HepG2 (cell line): ENCODE data around the gene BRD1. TPM values are rescaled to one million over a fixed set of nuclear protein-coding genes. Genes with fewer than 3 reads are reported as not detected.

Source experiments
- AGO2 ChIP-seq: fragments of 200-400 bp; formaldehyde crosslinking; optimal IDR thresholded peaks from 2 replicates; pipeline ENCODE3; 2017; ENCODE audit warnings: mild to moderate bottlenecking, low read depth, low read length, moderate library complexity
- ARID2 ChIP-seq: sonication (generic); formaldehyde crosslinking; IDR thresholded peaks from 2 replicates; pipeline ENCODE4 v1.8.1; 2022; ENCODE audit warnings: mild to moderate bottlenecking, missing genetic modification reagents, borderline replicate concordance
- E2F1 ChIP-seq: sonication (generic); formaldehyde crosslinking; IDR thresholded peaks from 2 replicates; pipeline ENCODE4 v1.5.0; 2020; ENCODE audit warnings: missing genetic modification reagents
- ETV5 ChIP-seq: IDR thresholded peaks from 2 replicates; pipeline ENCODE4 v1.6.1; 2018; ENCODE audit warnings: missing biosample characterization, missing genetic modification reagents, inconsistent platforms, borderline replicate concordance
- GABPB1 ChIP-seq: IDR thresholded peaks from 2 replicates; pipeline ENCODE4 v1.6.1; 2016; ENCODE audit warnings: mild to moderate bottlenecking, missing genetic modification reagents, moderate library complexity, missing compliant biosample characterization
- GATA4 ChIP-seq: sonication (generic); IDR thresholded peaks from 2 replicates; pipeline ENCODE4 v1.6.1; 2016; ENCODE audit warnings: antibody characterized with exemption, low read depth, borderline replicate concordance
- PBX3 ChIP-seq: sonication (generic); formaldehyde crosslinking; IDR thresholded peaks from 2 replicates; pipeline ENCODE4 v1.8.1; 2023; ENCODE audit warnings: missing genetic modification reagents, inconsistent platforms, borderline replicate concordance
- PCBP2 ChIP-seq: fragments of 200-400 bp; formaldehyde crosslinking; optimal IDR thresholded peaks from 2 replicates; pipeline ENCODE3; 2018; ENCODE audit warnings: low read length, low read depth; ENCODE audit not compliant: poor library complexity, severe bottlenecking
- PHF20 ChIP-seq: sonication (generic); formaldehyde crosslinking; IDR thresholded peaks from 2 replicates; pipeline ENCODE4 v1.5.0; 2020; ENCODE audit warnings: mild to moderate bottlenecking, missing genetic modification reagents
- POLR2AphosphoS2 ChIP-seq: IDR thresholded peaks from 2 replicates; pipeline ENCODE4 v1.6.1; 2011; ENCODE audit warnings: low read depth, low read length, improper control_type of control experiment
- RAD21 ChIP-seq: fragments of 450-650 bp; formaldehyde crosslinking; IDR thresholded peaks from 2 replicates; pipeline ENCODE4 v1.5.0; 2020; ENCODE audit warnings: mild to moderate bottlenecking
- RBM39 ChIP-seq: fragments of 200-400 bp; formaldehyde crosslinking; IDR thresholded peaks from one replicate; pipeline ENCODE4 v1.6.1; 2018; ENCODE audit warnings: antibody characterized with exemption, mild to moderate bottlenecking, low read depth, low read length; ENCODE audit not compliant: poor library complexity, severe bottlenecking
- RFX3 ChIP-seq: IDR thresholded peaks from 2 replicates; pipeline ENCODE4 v1.6.1; 2016; ENCODE audit warnings: missing biosample characterization, missing genetic modification reagents
- SUZ12 ChIP-seq: fragments of 150-350 bp; IDR thresholded peaks from 2 replicates; pipeline ENCODE4 v1.6.1; 2014; ENCODE audit warnings: low read depth, low read length
- ZBTB49 ChIP-seq: sonication (generic); formaldehyde crosslinking; IDR thresholded peaks from 2 replicates; pipeline ENCODE4 v1.4.0; 2020; ENCODE audit warnings: missing genetic modification reagents, borderline replicate concordance
- ZFY ChIP-seq: sonication (generic); formaldehyde crosslinking; IDR thresholded peaks from 2 replicates; pipeline ENCODE4 v1.4.0; 2020; ENCODE audit warnings: missing genetic modification reagents
- ZNF280B ChIP-seq: sonication (generic); formaldehyde crosslinking; IDR thresholded peaks from 2 replicates; pipeline ENCODE4 v1.5.0; 2020; ENCODE audit warnings: missing genetic modification reagents, mild to moderate bottlenecking, borderline replicate concordance
- ZNF674 ChIP-seq: sonication (generic); formaldehyde crosslinking; IDR thresholded peaks from 2 replicates; pipeline ENCODE4 v1.5.0; 2020; ENCODE audit warnings: low read depth, mild to moderate bottlenecking, missing genetic modification reagents
- ZNF749 ChIP-seq: sonication (generic); formaldehyde crosslinking; IDR thresholded peaks from 2 replicates; pipeline ENCODE4 v1.8.0; 2022; ENCODE audit warnings: mild to moderate bottlenecking, missing genetic modification reagents, moderate library complexity, borderline replicate concordance
- ZNF776 ChIP-seq: sonication (generic); formaldehyde crosslinking; IDR thresholded peaks from 2 replicates; pipeline ENCODE4 v1.4.0; 2020; ENCODE audit warnings: mild to moderate bottlenecking, missing genetic modification reagents
- ZSCAN21 ChIP-seq: sonication (generic); formaldehyde crosslinking; IDR thresholded peaks from 2 replicates; pipeline ENCODE4 v1.8.0; 2022; ENCODE audit warnings: mild to moderate bottlenecking, missing genetic modification reagents, moderate library complexity, borderline replicate concordance
- polyA plus RNA-seq, 8 experiments: library from polyadenylated mRNA; depleted of rRNA in 3 of 8; stranded (reverse) in 7 of 8; unstranded in 1 of 8; fragments of >200 nt; fragmentation: Illumina TruSeq in 4 of 8; extraction: Trizol in 4 of 8; gene quantifications; 2 replicates each; pipeline versions ENCODE4 v1.2.1 to v1.2.3, GENCODE V29; 2011 to 2016; ENCODE audit warnings: low read depth in 4 of 8, missing spikeins in 1 of 8, mixed read lengths in 1 of 8; ENCODE audit not compliant: insufficient read depth in 1 of 8
- total RNA-seq, 5 experiments: library from RNA; depleted of rRNA; stranded (reverse); fragments of >200 nt; fragmentation: Illumina TruSeq; extraction: Trizol; gene quantifications; 2 replicates each; pipeline ENCODE4 v1.2.3, GENCODE V29; 2016; ENCODE audit warnings: low read depth in 1 of 5

The BRD1 gene
- total and polyA plus RNA-seq, 2 of the 13 experiments (the other 11 are each of a cell fraction or from before 2014, with no cell fraction given): 5.1 to 12.0 TPM

GRCh38 chr22:49852898-49853894 lies 25.5 kb upstream of the BRD1 start, which contains the start of gene ZBED4 (continued):
- TF ChIP-seq ZFY (CRISPR knock-in tag): peak; percentile 87
- TF ChIP-seq ZNF280B: peak; percentile 84
- peak; percentile 57; the same call in 1 of the 2 replicates for TF ChIP-seq ZNF776
- TF ChIP-seq AGO2: peak; percentile 93
- TF ChIP-seq ZBTB49 (CRISPR knock-in tag): no peak
- peak; percentile 82 for TF ChIP-seq RBM39
- TF ChIP-seq E2F1: peak; percentile 42; the same call in 1 of the 2 replicates
- 0 out of 2 replicates have a peak, but pooled peaks have one; percentile 24 for TF ChIP-seq PBX3 (CRISPR knock-in tag)
- TF ChIP-seq GATA4: peak; percentile 33; the same call in 1 of the 2 replicates
- TF ChIP-seq ZNF749: no peak
- TF ChIP-seq PHF20 (CRISPR knock-in tag): peak; percentile 64
- 0 out of 2 replicates have a peak, but pooled peaks have one; percentile 40 for TF ChIP-seq ARID2 (CRISPR knock-in tag)
- TF ChIP-seq ZSCAN21 (CRISPR knock-in tag): no peak; the same call in 1 of the 2 replicates
- no peak for TF ChIP-seq PCBP2
- peak; percentile 79 for TF ChIP-seq GABPB1
- TF ChIP-seq RFX3 (CRISPR knock-in tag): no peak
- peak; percentile 53 for TF ChIP-seq RAD21 (CRISPR knock-in tag)
- TF ChIP-seq SUZ12: no peak
- TF ChIP-seq ZNF674 (CRISPR knock-in tag): 0 out of 2 replicates have a peak, but pooled peaks have one; percentile 25
- TF ChIP-seq POLR2AphosphoS2: no peak
- TF ChIP-seq ETV5: peak; percentile 51
